HG03064 (cell line): ENCODE results near the gene INHBC.
A peak's percentile ranks its signal among the peaks of the same experiment; 100 is the strongest.

ENCODE experiments used
- ATAC-seq: cut with Tn5 transposase; IDR thresholded peaks from one replicate; pipeline ENCODE4 v1.9.1; 2021; ENCODE audit warnings: low read depth; ENCODE audit not compliant: unreplicated experiment

The INHBC gene

DNA sequence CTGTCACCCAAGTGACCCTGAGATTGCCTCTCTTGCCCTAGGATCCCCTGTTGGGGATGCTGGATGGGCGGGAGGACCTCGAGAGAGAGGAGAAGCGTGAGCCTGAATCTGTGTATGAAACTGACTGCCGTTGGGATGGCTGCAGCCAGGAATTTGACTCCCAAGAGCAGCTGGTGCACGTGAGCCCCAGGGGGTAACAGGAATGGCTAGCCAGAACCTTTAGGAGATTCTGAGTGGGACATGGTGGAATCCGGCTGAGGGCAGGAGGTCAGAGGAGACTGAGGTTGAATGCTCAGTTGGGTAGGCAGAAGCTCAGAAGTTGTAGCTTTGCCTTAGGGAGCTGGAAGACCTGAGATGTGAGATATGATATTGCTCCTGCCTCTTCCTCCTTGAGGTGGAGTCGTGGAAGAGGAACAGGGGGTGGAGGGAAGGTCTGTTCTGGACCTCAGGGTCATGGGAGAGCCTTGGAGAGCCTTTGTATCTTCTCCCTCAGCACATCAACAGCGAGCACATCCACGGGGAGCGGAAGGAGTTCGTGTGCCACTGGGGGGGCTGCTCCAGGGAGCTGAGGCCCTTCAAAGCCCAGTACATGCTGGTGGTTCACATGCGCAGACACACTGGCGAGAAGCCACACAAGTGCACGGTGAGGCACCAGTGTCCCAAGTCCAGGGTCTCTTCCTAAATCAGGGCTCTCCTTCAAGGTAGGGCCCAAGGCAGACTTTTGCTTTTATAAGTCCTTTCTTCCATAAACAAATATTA is 31.3 kb downstream of the INHBC start:
- ATAC-seq = no peak

DNA sequence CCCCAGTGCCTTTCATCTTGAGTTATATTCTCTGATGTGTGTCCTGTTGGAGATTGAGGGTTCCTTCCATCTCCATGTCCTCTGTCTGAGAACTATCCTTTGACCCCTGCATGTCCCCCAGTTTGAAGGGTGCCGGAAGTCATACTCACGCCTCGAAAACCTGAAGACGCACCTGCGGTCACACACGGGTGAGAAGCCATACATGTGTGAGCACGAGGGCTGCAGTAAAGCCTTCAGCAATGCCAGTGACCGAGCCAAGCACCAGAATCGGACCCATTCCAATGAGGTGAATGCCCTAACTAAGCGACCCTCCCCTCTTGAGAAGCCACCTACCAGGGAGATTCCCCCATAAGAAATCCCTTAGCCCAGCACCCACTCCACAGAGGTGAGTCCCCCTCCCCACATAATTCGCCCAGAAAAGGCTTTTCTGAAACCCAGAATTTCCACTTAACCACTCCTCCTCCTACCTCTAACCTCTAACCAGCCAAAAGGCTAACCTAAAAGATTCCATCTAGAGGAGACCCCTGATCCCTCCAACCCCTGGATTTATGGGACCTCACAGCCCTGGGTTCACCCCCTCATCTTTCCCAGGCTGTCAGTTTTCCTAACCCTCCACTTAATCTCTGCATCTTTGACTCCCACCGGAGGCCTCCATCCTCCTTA is 32.8 kb downstream of the INHBC start:
- no peak for ATAC-seq

DNA sequence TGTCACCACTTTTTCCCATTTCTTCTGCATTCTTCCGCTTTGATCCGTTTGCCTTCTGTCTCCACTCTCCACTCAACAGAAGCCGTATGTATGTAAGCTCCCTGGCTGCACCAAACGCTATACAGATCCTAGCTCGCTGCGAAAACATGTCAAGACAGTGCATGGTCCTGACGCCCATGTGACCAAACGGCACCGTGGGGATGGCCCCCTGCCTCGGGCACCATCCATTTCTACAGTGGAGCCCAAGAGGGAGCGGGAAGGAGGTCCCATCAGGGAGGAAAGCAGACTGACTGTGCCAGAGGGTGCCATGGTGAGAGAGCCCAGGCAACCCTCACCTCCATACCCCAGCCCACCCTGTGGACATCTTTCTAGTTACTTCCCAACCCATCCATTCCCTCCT is 33.3 kb downstream of the INHBC start:
- ATAC-seq = no peak

DNA sequence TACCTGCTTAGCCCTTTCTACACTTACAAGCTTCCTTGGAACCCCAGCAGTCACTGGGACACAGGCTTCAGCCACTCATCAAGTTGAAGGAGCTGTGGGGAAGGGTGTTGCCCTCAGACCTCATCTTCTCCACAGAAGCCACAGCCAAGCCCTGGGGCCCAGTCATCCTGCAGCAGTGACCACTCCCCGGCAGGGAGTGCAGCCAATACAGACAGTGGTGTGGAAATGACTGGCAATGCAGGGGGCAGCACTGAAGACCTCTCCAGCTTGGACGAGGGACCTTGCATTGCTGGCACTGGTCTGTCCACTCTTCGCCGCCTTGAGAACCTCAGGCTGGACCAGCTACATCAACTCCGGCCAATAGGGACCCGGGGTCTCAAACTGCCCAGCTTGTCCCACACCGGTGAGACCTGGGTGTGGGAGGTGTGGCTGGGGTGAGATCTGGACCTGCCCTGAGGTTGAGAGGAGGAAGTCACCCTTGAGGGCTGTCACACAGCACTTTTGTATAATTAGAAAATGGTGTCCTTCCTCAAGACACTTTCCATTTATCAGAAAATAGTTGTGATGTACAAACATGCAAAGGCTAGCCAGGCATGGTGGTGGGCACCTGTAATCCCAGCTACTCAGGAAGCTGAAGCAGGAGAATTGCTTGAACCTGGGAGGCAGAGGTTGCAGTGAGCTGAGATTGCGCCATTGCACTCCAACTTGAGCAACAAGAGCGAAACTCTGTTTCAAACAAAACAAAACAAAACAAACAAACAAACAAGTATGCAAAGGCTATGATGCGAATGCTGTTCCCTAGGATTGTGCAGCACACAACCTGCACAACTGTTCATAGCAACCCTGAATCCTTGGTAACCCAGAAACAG is 34.9 kb downstream of the INHBC start:
- no peak for ATAC-seq

DNA sequence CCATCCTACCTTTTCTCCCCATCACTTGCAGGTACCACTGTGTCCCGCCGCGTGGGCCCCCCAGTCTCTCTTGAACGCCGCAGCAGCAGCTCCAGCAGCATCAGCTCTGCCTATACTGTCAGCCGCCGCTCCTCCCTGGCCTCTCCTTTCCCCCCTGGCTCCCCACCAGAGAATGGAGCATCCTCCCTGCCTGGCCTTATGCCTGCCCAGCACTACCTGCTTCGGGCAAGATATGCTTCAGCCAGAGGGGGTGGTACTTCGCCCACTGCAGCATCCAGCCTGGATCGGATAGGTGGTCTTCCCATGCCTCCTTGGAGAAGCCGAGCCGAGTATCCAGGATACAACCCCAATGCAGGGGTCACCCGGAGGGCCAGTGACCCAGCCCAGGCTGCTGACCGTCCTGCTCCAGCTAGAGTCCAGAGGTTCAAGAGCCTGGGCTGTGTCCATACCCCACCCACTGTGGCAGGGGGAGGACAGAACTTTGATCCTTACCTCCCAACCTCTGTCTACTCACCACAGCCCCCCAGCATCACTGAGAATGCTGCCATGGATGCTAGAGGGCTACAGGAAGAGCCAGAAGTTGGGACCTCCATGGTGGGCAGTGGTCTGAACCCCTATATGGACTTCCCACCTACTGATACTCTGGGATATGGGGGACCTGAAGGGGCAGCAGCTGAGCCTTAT is 35.8 kb downstream of the INHBC start:
- no peak for ATAC-seq

DNA sequence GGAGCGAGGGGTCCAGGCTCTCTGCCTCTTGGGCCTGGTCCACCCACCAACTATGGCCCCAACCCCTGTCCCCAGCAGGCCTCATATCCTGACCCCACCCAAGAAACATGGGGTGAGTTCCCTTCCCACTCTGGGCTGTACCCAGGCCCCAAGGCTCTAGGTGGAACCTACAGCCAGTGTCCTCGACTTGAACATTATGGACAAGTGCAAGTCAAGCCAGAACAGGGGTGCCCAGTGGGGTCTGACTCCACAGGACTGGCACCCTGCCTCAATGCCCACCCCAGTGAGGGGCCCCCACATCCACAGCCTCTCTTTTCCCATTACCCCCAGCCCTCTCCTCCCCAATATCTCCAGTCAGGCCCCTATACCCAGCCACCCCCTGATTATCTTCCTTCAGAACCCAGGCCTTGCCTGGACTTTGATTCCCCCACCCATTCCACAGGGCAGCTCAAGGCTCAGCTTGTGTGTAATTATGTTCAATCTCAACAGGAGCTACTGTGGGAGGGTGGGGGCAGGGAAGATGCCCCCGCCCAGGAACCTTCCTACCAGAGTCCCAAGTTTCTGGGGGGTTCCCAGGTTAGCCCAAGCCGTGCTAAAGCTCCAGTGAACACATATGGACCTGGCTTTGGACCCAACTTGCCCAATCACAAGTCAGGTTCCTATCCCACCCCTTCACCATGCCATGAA is 36.5 kb downstream of the INHBC start:
- ATAC-seq = no peak

DNA sequence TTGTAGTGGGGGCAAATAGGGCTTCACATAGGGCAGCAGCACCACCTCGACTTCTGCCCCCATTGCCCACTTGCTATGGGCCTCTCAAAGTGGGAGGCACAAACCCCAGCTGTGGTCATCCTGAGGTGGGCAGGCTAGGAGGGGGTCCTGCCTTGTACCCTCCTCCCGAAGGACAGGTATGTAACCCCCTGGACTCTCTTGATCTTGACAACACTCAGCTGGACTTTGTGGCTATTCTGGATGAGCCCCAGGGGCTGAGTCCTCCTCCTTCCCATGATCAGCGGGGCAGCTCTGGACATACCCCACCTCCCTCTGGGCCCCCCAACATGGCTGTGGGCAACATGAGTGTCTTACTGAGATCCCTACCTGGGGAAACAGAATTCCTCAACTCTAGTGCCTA is 37.1 kb downstream of the INHBC start:
- no peak for ATAC-seq

DNA sequence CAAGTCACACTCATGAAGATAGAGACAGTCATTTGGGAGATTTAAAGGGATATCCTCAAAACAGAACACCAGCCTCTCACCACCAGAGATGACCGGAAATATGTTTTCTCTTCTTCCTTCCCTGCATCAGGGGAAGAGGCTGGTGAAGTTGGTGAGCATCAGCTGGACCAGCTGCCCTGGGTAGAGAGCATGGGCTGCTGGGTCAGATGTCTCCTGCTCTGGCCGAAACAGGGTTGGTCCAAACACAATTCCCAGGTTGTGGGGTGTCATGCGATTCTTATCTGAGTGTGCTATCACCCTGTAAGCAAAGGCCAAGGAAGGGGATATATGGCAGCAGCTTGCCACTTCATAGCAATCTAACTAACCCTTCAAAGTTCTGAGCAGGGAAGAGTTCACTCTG is 37.8 kb downstream of the INHBC start:
- no peak for ATAC-seq

DNA sequence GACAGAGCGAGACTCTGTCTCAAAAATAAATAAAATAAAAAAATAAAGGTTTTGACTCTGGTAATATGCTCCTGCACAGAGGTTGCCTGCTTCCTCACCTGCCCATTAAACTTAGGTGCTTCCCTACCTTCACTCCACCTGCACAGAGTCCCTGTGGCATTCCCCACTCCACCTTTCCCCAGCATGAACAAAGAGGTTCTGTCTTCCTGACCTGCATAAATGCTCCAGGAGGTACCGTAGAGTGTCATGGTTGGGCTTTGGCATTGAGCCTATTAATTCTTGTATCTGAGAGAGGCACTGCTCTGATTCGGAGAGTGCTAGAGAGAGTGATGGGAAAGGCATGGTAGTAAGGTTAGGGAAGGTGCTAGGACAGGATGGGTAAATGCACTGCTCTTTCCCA is 38.8 kb downstream of the INHBC start:
- no peak for ATAC-seq

DNA sequence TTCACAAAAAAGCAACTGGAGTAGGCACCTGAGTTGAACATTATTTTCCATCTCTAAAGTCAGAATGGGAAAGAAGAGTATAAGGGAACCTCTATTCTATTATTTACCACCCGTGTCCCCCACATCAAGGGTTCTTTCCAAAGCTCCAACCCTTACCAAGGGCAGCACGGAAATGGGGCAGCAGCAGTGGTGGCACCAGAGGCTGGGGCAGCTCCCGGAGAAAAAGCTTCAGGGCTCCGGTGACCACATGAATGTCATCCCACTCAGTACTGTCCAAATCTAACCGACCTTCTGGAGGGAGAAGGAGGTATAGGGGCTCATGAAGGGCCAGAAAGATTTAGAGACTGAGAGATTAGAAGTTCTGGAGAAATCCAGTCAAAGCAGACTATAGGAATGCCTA is 39.3 kb downstream of the INHBC start:
- no peak for ATAC-seq

DNA sequence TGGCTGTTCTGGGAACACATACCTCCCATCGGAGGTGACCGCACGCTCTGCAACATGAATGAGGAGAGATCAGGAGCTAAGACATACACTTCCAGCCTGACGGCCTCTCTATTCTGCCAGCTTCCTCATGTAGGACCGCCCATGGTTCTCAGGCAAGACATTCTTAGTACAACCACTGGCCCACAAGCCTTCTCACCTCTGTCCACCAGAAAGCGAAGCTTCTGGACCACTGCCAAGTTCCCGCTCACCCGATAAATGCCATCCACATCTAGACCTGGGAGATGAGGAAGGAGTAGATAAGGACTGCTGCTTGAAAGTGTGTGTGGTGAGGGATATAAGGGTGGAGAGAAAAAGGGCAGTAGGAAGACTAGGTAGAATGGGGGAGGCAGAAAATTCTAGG is 39.8 kb downstream of the INHBC start:
- ATAC-seq = no peak

DNA sequence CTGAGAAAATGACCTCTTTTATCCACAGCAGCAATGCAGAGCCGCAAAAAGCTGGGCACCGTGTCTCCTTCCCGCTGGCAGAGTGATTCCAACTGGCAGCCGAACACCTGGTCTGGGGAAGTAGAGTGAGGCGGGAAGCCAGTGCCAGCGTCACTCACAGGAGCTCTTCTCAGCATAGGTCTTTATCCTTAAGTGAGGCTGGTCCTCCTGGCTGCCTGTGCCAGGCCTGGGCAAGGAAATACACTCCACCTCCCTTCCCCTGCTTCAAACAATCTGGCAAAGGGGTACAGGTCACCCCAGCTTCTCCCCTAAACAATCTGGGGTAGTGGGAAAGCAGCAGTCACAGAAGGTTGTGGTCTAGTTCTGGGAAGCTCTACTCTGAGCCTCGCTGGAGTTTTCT is 40.3 kb downstream of the INHBC start:
- no peak for ATAC-seq

DNA sequence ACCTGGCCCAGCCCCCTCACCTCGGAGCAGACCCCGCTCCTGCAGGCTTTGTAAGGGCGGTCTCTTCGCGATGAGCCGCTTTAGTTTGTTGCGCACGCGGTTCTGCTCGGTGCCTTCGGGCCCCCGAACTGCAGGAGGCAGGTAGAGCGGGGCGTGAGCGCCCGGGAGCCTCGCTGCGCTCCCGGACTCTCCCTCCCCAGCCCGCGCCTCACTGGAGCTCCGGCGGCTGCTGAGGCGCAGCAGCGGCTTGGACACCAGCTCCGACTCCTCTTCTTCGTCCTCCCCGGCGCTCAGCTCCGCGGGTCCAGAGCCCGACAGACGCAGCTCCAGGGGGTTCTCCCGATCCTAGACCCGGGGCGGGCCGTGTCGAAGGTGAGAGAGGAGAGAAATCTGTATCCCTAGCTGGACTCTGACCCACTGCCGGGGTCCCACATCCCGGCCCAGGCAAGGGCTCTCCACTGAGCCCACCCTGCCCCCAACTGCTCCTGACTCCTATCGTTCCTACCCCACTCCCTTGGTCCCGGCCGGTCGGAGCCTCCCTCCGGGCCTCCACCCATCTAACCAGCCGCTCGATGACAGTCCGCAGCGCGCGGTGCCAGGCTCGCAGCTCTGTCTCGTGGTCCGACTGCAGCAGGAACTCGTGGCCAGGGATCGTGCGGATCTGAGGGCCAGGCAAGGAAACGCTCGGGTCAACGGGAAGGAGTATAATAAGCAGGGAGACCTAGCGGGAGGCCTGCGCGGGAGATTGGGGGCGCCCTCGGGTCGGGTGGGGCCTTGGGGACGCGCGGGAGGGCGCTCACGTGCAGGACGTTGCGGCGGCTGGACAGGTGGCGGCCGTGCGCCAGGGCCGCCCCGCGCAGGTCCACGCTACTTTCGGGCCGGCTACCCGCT is 40.9 kb downstream of the INHBC start:
- ATAC-seq = no peak

DNA sequence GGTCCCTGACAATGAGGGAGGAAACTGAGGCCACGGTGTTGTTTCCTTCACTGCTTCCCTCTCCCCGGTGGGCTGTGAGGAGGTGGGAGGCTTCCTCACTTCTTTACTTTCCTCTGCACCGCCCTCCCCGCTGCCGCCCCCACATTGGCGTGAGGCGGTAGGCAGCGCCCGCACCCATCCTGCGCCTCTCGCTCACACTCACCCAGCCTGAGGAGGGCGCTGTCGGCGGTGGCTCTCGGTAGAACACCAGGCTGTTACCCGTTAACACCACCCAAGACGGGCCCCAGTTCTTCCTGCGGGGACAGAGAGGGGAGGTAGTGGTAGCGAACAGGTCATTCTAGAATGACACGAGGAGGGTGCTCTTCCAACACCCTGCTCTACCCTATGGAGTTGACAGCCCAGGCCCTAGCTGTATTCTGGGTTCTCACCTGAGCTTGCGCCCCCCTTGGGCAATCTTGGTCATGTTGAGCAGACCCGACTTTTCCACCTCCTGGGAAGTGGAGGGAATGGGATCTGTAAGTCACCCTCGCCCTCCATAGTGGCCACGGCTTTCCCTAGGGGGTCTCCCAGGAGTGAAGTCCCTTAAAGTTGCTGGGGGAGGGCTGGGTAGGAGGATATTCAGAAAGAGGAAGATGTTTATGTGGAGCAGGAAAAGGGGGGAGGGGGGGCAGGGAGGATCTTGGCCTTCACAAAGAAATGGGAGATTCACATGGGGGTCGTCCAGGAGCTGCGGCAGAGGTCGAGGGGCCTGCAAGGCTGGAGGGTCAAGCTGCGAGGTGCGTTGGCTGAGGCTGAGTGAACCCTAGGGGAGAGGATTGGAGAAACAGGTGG is 41.8 kb downstream of the INHBC start:
- ATAC-seq = peak; percentile 37

DNA sequence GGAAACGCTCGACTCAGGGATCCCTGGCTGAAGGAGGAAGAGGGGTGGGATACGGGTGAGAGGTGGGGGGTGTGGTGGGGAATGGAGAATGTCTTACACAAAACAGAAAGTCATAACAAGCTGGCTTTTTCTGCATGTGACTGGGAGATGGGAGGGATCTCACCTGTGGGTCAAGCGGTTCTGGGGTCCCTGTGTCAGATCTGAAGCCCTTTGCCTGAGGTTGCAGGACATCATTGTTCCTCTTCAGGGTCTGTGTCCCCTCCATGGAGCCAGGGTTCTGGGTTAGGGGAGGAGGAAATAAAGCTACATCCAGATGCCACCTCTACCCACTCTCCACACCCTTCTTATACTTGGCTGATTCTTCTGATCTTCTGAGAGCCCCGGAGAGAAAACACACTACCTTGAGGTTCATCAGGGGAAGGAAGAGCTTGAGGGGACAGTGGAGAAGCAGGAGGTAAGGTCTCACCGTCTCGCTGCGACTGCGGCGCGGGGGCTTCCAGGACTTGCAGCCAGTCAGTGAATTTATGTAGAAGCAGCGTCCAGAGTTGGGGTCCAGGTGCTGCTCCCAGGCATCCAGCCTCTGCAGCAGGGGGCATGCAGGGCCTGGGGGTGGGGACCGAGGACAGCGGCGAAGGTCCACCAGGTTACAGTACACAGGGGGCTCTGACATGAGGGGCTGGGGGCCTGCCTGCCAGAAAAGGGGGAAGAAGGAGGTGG is 42.6 kb downstream of the INHBC start:
- no peak for ATAC-seq

DNA sequence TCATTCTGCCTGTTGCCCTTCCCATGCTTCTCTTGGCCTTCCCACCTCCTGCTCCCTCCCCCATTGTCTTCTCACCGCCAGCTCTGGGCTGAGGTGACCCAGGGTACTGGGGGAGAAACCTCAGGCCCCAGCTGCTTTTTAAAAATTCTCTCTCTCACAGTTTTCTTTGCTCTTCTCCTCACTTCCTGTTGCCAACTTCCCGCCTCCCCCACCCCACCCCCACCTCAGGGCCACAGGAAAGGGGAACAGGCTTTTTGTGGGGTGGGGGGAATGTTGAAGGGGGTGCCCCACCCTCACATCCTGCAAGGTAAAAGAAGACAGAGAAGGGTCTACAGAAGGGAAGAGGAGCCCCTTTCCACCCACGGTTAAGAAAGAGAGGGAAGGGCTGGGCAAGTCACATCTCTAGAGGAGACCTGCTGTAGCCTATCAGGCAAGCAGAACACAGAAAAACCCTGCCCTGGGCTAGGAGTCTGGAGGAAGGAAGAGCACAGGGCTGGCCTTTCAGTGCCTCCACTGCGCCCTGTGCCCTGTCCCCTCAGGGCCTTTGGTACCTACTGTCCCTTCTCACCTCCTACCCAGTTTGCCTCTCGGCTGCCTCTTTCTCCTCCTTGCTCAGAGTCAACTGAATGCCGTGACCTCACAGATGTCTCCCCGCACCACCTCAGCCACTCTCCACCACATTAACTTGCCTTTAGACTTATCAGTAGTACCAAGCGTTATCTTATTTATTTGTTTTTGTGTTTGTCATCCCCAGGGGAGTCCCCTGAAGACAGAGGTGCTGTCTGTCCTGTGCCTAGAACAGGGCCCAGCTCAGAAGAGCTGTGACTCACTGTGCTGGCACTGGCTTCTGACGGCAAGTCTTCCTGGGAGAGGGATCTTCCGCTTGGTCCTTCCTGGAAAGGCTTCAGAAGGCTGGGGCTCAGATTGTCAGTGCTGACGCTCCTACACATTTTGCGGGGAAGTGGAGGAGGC is 43.4 kb downstream of the INHBC start:
- ATAC-seq = no peak

DNA sequence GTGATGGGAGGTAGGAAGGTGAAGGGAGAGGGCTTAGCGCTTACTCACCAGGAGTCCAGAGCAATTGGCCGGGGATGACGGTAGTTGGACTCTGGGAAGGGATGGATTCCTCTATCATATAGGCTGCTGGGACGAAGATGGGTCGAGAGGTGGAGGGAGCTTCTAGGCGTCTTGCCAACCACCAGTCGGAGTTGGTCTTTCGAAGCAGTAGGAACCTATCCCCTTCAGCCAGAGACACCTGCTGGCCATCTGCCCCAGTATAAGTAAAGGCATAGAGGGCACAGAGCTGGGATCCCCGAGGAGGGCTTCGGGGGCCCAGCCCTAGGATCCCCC is 44.4 kb downstream of the INHBC start:
- no peak for ATAC-seq
